Measurements from ENCODE around the gene BABAM2. TPM values are rescaled to one million over a fixed set of nuclear protein-coding genes. Genes with fewer than 3 reads are reported as not detected.

BABAM2 gene
- total and polyA plus RNA-seq, 2 experiments from 2014 or later = 28.8 to 43.6 TPM

- H3K4me2 ChIP-seq = no peak overlapping the region
- TF ChIP-seq EZH2phosphoT487 (IDR thresholded peaks at IDR 0.05; ENCODE audit: low read depth, severe bottlenecking, unreplicated experiment) = no peak
- no peak for TF ChIP-seq EZH2 (IDR thresholded peaks at IDR 0.05; ENCODE audit: borderline replicate concordance)
- TF ChIP-seq, protein P1, sequence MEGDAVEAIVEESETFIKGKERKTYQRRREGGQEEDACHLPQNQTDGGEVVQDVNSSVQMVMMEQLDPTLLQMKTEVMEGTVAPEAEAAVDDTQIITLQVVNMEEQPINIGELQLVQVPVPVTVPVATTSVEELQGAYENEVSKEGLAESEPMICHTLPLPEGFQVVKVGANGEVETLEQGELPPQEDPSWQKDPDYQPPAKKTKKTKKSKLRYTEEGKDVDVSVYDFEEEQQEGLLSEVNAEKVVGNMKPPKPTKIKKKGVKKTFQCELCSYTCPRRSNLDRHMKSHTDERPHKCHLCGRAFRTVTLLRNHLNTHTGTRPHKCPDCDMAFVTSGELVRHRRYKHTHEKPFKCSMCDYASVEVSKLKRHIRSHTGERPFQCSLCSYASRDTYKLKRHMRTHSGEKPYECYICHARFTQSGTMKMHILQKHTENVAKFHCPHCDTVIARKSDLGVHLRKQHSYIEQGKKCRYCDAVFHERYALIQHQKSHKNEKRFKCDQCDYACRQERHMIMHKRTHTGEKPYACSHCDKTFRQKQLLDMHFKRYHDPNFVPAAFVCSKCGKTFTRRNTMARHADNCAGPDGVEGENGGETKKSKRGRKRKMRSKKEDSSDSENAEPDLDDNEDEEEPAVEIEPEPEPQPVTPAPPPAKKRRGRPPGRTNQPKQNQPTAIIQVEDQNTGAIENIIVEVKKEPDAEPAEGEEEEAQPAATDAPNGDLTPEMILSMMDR (IDR thresholded peaks at IDR 0.05; ENCODE audit: poor library complexity) = no peak
Measured at GRCh38 chr2:27907547-27907946, 17.0 kb downstream of the BABAM2 start.

DNA sequence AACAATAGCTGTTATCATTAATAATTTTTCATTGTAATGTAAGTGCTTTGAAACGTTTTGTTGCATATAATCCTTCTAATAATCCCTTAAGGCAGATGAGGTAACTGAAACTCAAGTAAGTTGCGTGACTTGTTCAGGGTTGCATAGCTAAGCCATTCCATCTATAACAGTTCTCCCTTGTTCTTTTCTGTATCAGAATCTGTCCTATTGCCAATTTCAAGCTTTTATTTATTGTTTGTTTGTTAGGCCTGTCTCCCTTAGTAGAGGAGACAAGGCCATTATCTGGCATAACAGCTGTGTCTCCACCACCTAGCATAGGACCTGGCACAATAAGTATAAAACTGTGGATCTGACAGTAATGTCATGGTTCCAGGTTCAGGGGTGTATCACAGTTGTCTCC is 19.4 kb downstream of the BABAM2 start:
- Histone ChIP-seq H3K4me3 (no peak overlapping the region), H3K4me1 (ENCODE audit: insufficient read depth) (peaks cover 19% of the 10 kb centered on the region), H3K27ac (no peak overlapping the region), H3K36me3 (replicated peaks; ENCODE audit: insufficient read depth, low read depth) (no peaks in the 10 kb centered on the region), H3K4me2 (no peak overlapping the region), H4K20me1 (ENCODE audit: insufficient read depth, poor library complexity, severe bottlenecking) (no peaks in the 10 kb centered on the region), H3K27me3 (no peaks in the 10 kb centered on the region), H3K79me2 (no peaks in the 10 kb centered on the region), H2AFZ (no peak overlapping the region), H3K9me2 (replicated peaks; ENCODE audit: insufficient read depth) (no peaks in the 10 kb centered on the region), H3K9me3 (ENCODE audit: low read depth) (no peaks in the 10 kb centered on the region)
- 81% methylated on average over 2 of the region's 2 CpGs for WGBS (ENCODE audit: low lambda C conversion rate, missing lambda C conversion rate)
- TF ChIP-seq EZH2phosphoT487 (IDR thresholded peaks at IDR 0.05; ENCODE audit: low read depth, severe bottlenecking, unreplicated experiment) (no peak), EZH2 (IDR thresholded peaks at IDR 0.05; ENCODE audit: borderline replicate concordance) (no peak)
- TF ChIP-seq, protein P1 (IDR thresholded peaks at IDR 0.05; ENCODE audit: poor library complexity) = no peak
- DNase-seq (ENCODE audit: low spot score) = no peak

More at GRCh38 chr2:27907547-27907946, 17.0 kb downstream of the BABAM2 start:
- H2AFZ ChIP-seq = no peak overlapping the region
- no peaks in the 10 kb centered on the region for H3K9me3 ChIP-seq (ENCODE audit: low read depth)
- H3K27me3 ChIP-seq = no peaks in the 10 kb centered on the region
- WGBS (ENCODE audit: low lambda C conversion rate, missing lambda C conversion rate) = 49% methylated on average over 3 of the region's 3 CpGs
- no peak overlapping the region for H3K4me3 ChIP-seq
- no peak overlapping the region for H3K27ac ChIP-seq
- H3K4me1 ChIP-seq (ENCODE audit: insufficient read depth) = no peaks in the 10 kb centered on the region
- no peaks in the 10 kb centered on the region for H3K36me3 ChIP-seq (replicated peaks; ENCODE audit: insufficient read depth, low read depth)
- H4K20me1 ChIP-seq (ENCODE audit: insufficient read depth, poor library complexity, severe bottlenecking) = no peaks in the 10 kb centered on the region
- DNase-seq (ENCODE audit: low spot score) = no peak
- H3K79me2 ChIP-seq = no peaks in the 10 kb centered on the region
- H3K9me2 ChIP-seq (replicated peaks; ENCODE audit: insufficient read depth) = no peaks in the 10 kb centered on the region

GRCh38 chr2:27911458-27912210 is 21.1 kb downstream of the BABAM2 start:
- Histone ChIP-seq H4K20me1 (ENCODE audit: insufficient read depth, poor library complexity, severe bottlenecking) (no peaks in the 10 kb centered on the region), H3K4me1 (ENCODE audit: insufficient read depth) (peaks cover 35% of the 10 kb centered on the region), H3K9me2 (replicated peaks; ENCODE audit: insufficient read depth) (no peaks in the 10 kb centered on the region), H3K9me3 (ENCODE audit: low read depth) (no peaks in the 10 kb centered on the region), H3K27ac (no peak overlapping the region), H3K79me2 (no peaks in the 10 kb centered on the region), H2AFZ (no peak overlapping the region), H3K4me2 (no peak overlapping the region), H3K27me3 (no peaks in the 10 kb centered on the region), H3K4me3 (no peak overlapping the region), H3K36me3 (replicated peaks; ENCODE audit: insufficient read depth, low read depth) (no peaks in the 10 kb centered on the region)
- no peak for TF ChIP-seq EZH2 (IDR thresholded peaks at IDR 0.05; ENCODE audit: borderline replicate concordance)
- TF ChIP-seq EZH2phosphoT487 (IDR thresholded peaks at IDR 0.05; ENCODE audit: low read depth, severe bottlenecking, unreplicated experiment) = no peak
- TF ChIP-seq, protein P1 (IDR thresholded peaks at IDR 0.05; ENCODE audit: poor library complexity) = no peak
- 94% methylated on average over 2 of the region's 2 CpGs for WGBS (ENCODE audit: low lambda C conversion rate, missing lambda C conversion rate)
- no peak for DNase-seq (ENCODE audit: low spot score)

Measured in hepatocyte (in vitro differentiated cells).